HTR-8/SVneo (cell line): ENCODE results near the gene HOXD12.
A peak's percentile ranks its signal among the peaks of the same experiment; 100 is the strongest.

Source experiments
- DNase-seq: peaks from one replicate; pipeline ENCODE4 v3.0.0; 2011; ENCODE audit warnings: low spot score, mixed read lengths; ENCODE audit not compliant: insufficient read length
- FAIRE-seq: peaks from 2 replicates; lab custom pipeline; 2011; peaks lifted over from hg19 to GRCh38; lab: Jason Lieb, UNC

The HOXD12 gene, protein sequence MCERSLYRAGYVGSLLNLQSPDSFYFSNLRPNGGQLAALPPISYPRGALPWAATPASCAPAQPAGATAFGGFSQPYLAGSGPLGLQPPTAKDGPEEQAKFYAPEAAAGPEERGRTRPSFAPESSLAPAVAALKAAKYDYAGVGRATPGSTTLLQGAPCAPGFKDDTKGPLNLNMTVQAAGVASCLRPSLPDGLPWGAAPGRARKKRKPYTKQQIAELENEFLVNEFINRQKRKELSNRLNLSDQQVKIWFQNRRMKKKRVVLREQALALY

DNA sequence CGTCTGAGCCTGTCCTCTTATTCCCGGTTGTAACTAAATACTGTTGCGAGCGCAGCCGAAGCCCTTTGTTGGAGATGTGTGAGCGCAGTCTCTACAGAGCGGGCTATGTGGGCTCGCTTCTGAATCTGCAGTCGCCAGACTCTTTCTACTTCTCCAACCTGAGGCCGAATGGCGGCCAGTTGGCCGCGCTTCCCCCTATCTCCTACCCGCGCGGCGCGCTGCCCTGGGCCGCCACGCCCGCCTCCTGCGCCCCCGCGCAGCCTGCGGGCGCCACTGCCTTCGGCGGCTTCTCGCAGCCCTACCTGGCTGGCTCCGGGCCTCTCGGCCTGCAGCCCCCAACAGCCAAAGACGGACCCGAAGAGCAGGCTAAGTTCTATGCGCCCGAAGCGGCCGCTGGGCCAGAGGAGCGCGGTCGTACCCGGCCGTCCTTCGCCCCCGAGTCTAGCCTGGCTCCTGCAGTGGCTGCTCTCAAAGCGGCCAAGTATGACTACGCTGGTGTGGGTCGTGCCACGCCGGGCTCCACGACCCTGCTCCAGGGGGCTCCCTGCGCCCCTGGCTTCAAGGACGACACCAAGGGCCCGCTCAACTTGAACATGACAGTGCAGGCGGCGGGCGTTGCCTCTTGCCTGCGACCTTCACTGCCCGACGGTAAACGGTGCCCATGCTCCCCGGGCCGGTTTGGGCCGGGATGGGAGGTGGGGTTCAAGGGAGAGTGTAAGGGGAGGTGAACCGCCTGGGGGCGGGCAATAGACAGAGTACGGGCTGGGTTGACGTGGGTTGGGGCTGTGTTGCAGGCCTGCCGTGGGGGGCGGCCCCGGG is at the start of gene HOXD12:
Gene HOXD12 (plus strand): TSS at position 68 of the 819 bp plus-strand sequence. CDS start 7 bp downstream, at position 75.
- FAIRE-seq: no peak
- no peak for DNase-seq

- DNase-seq (no peak), FAIRE-seq (no peak)
These were observed 43.2 kb upstream of the HOXD12 start for GRCh38 chr2:176056406-176056805.

DNA sequence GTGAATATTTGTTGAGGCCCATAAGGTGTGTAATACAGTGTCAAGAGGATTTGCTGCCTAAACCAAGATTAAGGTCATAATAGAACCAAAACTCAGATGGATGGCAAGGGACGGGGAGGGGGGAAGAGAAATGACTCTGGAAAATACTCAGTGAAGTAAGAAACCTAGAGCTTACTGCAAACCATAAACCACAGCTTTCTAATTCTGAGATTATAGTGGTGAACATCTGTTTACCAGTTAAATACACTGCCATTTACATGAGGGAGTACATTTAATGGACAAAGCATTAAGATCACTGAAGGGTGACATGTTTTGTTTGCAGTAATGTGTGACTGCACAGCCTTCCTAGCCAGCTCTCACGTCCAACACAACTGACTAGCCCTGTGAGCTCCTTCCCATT is 35.6 kb upstream of the HOXD12 start:
- DNase-seq: no peak
- FAIRE-seq: no peak

DNA sequence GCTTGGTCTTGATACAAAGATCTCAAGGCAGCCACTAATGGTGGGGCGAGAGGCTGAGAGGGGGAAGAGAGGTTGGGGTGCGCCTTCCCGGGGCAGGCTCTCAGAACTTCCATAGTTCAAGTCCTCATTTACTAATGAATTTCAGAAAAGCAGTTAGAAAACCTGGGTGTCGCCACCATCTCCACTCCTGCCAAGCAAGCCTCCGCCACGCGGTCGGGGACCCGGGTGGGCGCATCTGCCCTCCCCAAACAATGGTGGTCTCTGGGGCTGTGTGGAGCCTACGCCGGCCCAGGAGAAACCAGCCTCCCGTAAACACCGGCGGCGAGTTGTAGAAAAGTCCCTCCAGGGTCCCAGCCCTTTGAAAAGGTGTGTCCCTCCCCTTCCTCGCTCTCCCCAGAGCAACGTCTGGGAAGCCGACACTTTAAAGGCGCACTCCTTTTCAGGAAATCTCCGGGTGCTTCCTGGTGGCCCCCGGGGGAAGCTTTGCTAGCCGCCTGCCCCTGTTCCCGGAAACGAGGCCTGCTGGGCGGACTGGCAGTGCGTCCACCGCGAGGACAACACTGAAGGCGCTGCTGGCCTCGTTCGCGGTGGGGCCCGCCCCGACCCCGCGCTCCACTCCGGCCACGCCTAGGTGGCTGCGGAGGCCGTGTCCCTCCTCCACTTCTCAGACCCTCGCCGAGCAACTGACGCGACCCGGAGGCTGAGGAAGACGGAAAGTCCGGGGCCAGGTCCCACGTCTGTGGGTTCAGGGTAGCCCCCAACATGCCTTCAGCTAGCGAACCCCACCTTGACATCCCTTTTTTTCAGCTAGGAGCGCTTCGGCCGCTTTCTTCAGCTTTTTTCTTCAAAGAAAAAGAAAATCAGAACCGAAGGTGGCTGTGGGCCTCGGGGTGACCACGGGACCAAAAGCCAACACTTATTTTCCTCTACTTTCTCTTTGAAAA is 32.7 kb upstream of the HOXD12 start:
- FAIRE-seq (no peak), DNase-seq (no peak)

GRCh38 chr2:176067589-176068418 is 31.8 kb upstream of the HOXD12 start:
- FAIRE-seq (no peak), DNase-seq (no peak)

DNA sequence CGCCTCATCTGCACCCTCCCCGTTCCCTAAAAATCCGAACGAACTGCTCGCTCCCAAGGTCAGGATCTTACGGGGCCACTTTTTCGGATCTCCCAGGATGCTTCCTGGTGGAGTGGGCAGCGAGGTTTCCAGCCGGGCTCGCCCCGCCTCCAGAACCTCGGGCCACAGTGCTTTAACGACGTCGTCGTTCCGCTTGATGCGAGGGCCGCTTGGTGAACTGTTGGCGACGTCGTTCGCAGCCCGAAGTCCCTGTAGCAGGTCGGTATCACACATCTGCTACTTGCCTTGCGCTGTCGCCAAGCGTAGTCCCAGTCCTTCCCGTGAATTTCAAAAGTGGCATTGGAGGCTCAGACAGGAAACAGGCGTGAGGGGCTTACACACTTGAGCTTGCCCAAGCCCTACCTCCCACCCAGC is 31.2 kb upstream of the HOXD12 start:
- no peak for FAIRE-seq
- DNase-seq: no peak

GRCh38 chr2:176071330-176072291 is 28.0 kb upstream of the HOXD12 start:
- FAIRE-seq: no peak
- no peak for DNase-seq

GRCh38 chr2:176072292-176072669 is 27.3 kb upstream of the HOXD12 start:
- no peak for FAIRE-seq
- DNase-seq: no peak

GRCh38 chr2:176072951-176073904 is 26.4 kb upstream of the HOXD12 start:
- DNase-seq (no peak), FAIRE-seq (no peak)

DNA sequence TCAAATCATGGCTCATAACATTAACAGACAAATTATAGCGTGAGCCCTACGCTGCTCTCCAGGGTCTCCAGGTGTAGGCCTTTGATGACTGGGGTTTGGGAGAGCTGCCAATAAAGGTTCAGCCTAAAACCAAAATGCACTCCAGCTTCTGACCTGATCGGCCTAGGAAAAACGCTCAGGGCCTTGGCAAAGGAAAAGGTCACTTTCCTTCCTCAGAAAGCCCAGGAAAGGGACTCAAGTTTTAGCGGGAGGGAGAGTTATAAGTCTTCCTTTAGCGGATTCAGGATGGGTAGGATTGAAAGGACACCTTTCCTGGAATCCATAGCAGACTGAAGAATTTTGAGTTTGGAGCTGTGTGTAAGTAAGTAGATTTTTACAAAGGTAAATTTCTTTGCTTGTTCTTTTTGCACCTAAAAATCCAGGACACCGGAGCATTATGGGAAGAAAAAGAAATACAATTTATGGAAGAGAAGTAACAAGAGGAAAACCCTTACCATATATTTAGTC is 24.6 kb upstream of the HOXD12 start:
- DNase-seq (no peak), FAIRE-seq (no peak)

- DNase-seq: no peak
- FAIRE-seq: peak; percentile 9
These were observed 24.1 kb upstream of the HOXD12 start for GRCh38 chr2:176075481-176075880.

DNA sequence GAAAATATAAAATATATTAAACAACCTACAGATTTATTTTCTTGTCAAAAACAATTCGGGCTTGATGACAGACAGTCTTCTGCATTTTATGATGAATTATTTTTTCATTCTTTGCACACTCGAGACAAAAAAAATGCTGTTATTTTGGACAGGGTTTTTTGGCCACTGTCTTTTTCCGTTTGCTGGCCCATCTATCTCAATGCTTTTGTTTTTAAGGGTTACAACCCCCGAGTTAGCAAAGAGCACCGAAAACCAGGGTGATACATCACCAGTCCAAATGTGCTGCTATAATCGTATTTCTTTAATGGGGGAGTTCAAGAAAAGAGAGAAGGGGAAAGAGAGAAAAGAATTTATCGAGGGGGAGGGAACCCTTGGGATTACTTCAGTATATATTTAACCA is 23.5 kb upstream of the HOXD12 start:
- no peak for FAIRE-seq
- no peak for DNase-seq

DNA sequence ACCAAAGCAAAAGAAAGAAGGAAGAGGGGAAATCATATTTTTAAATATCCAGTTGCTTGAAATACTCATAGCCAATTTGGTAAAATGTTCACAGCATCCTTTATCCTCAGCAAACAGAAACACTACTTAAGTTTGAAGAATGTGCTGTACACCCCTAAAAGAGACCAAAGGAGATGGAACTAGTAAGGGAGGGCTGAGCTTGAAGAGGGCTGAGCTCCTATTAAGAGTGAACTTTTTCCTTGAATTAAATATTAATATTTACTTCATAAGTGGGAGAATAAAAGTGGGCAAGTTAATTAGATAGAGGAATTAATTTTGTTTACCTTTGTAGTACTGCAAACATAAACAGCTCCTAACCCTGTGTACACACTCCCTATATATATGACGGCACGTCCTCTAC is 22.8 kb upstream of the HOXD12 start:
- FAIRE-seq: no peak
- no peak for DNase-seq

DNA sequence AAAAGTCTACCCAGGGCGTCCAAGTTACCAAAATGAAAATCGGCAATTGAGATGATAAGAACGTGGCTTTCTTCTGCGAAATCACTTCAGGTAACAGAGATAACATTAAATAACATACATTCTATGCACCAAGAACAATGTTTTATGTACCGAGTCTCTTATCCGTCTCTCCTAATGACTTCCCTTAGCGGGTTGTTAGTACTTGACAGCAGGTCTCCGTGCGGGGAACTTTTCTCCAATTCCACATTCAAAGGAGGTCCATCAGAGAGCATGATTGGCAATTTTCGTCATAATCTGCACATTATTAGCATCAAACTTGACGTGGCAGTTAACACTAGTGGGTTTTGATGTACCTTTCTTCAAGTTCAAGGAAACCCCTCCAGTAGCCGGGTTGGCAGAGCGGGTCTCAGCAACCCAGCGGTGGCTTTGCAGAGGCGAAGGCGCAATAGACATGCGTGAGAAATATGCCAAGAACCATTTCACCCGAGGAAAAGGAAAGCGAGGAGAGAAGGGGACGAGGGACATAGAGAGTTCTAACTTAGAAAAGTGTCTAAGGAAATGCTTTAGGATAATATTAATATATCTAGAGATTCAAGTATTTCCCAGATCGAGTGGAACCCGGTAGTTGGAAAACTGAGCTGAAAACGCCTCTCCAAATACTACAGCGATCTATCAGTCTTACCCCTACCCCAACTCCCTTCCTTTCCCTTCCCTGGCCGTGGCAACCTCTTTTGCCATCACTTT is 20.9 kb upstream of the HOXD12 start:
- no peak for FAIRE-seq
- DNase-seq: no peak

GRCh38 chr2:176079285-176079830 is 20.2 kb upstream of the HOXD12 start:
- FAIRE-seq (no peak), DNase-seq (no peak)

DNA sequence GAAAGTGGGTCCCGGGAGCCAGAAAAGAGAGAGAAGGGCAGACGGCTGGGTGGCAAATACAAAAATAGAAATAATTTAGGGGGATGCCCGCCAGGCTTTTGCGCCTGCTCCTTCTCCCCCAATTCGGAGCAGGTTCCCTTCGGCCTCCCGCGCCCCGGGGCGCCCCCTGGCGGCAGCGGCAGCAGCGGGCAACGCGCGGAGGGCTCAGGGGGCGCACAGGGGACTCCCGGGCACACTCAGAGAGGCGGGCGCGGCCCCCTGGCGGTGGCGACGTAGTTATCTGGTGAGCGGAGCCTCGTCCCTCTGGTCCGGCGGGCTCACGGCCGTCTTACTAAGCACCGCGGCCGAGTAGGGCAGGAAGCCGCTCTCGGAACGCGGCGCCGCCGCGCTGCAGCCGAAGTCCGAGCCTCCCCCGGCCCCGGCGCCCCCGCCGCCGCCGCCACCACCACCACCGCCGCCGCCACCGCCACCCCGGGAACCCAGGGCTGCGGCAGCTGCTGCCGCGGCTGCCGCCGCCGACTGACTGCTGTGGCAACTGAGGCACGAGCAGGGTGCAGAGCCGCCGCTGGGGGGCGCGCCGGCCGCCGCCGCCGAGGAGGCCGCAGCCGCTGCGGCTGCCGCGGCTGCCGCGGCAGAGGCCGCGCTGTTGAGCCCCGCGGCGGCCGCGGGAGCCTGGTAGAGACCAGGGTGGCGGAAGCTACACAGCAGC is 19.6 kb upstream of the HOXD12 start:
- FAIRE-seq (no peak), DNase-seq (peak; percentile 72)
